ENCODE measurements around the gene UVRAG. TPM values are rescaled to one million over a fixed set of nuclear protein-coding genes. Genes with fewer than 3 reads are reported as not detected.

UVRAG gene
- total RNA-seq, 2 experiments from 2014 or later: 16.5 to 19.5 TPM

DNA sequence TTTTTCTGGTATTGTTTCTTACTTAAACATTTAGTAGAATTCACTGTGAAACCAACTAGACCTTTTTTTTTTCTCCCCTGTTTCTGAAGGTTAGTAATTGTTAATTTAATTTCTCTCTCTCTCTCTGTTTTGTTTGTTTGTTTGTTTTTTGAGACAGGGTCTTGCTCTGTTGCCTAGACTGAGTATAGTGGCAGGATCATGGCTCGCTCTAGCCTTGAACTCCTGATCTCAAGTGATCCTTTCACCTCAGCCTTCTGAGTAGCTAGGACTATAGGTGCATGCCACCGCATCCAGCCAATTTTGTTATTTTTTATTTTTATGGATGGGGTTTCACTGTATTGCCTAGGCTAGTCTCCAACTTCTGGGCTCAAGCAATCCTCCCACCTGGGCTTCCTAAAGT lies 165.0 kb downstream of the UVRAG start:
- H3K36me3 ChIP-seq (ENCODE audit: insufficient read depth, low read length): peaks cover 10% of the 10 kb centered on the region
- no peak overlapping the region for H3K27ac Mint-ChIP-seq
- H3K36me3 Mint-ChIP-seq (ENCODE audit: low read depth): peaks cover 46% of the 10 kb centered on the region
- no peaks in the 10 kb centered on the region for H3K4me1 ChIP-seq (ENCODE audit: insufficient read depth, low read length)
- H3K9me3 Mint-ChIP-seq: no peaks in the 10 kb centered on the region
- no peak for TF ChIP-seq CTCF (IDR thresholded peaks at IDR 0.05)
- no peaks in the 10 kb centered on the region for H3K27me3 ChIP-seq (ENCODE audit: control insufficient read depth in 1 of 2, insufficient read depth in 2 of 2, low read length in 2 of 2)
- intact Hi-C loops (cut with DNase I, micrococcal nuclease): no loop called here
- no peaks in the 10 kb centered on the region for H3K9me3 ChIP-seq (ENCODE audit: control insufficient read depth in 1 of 2, insufficient read depth in 1 of 2, low read length in 2 of 2)
- no peaks in the 10 kb centered on the region for H3K27me3 Mint-ChIP-seq
- CTCF ChIA-PET: no interaction called here
- peaks cover 33% of the 10 kb centered on the region for H3K4me1 Mint-ChIP-seq (ENCODE audit: low read depth)
- no peak for DNase-seq
- POLR2A ChIA-PET: no interaction called here
- H3K4me3 ChIP-seq (ENCODE audit: low read length): no peak overlapping the region
- no peak for ATAC-seq (ENCODE audit: poor library complexity)
- H3K4me3 Mint-ChIP-seq: no peak overlapping the region
- no peak overlapping the region for H3K27ac ChIP-seq (ENCODE audit: low read depth in 1 of 2, low read length in 2 of 2)

- no peaks in the 10 kb centered on the region for H3K9me3 Mint-ChIP-seq
- Histone ChIP-seq H3K4me1 (ENCODE audit: insufficient read depth, low read length) (no peaks in the 10 kb centered on the region), H3K9me3 (ENCODE audit: control insufficient read depth in 1 of 2, insufficient read depth in 1 of 2, low read length in 2 of 2) (no peaks in the 10 kb centered on the region), H3K4me3 (ENCODE audit: low read length) (no peak overlapping the region), H3K36me3 (ENCODE audit: insufficient read depth, low read length) (peaks cover 10% of the 10 kb centered on the region), H3K27me3 (ENCODE audit: control insufficient read depth in 1 of 2, insufficient read depth in 2 of 2, low read length in 2 of 2) (no peaks in the 10 kb centered on the region), H3K27ac (ENCODE audit: low read depth in 1 of 2, low read length in 2 of 2) (no peak overlapping the region)
- H3K4me3 Mint-ChIP-seq: no peak overlapping the region
- no peaks in the 10 kb centered on the region for H3K27me3 Mint-ChIP-seq
- DNase-seq (no peak), ATAC-seq (ENCODE audit: poor library complexity) (no peak)
- peaks cover 49% of the 10 kb centered on the region for H3K36me3 Mint-ChIP-seq (ENCODE audit: low read depth)
- ChIA-PET POLR2A (no interaction called here), CTCF (no interaction called here)
- no peak for TF ChIP-seq CTCF (IDR thresholded peaks at IDR 0.05)
- no peak overlapping the region for H3K27ac Mint-ChIP-seq
- intact Hi-C loops (cut with DNase I, micrococcal nuclease): no loop called here
- H3K4me1 Mint-ChIP-seq (ENCODE audit: low read depth): peaks cover 28% of the 10 kb centered on the region
Observed at GRCh38 chr11:75981546-75981945, 166.5 kb downstream of the UVRAG start.

- H3K4me1 ChIP-seq (ENCODE audit: insufficient read depth, low read length): no peaks in the 10 kb centered on the region
- peaks cover 10% of the 10 kb centered on the region for H3K36me3 ChIP-seq (ENCODE audit: insufficient read depth, low read length)
- ChIA-PET CTCF (no interaction called here), POLR2A (no interaction called here)
- H3K9me3 Mint-ChIP-seq: no peaks in the 10 kb centered on the region
- H3K27me3 ChIP-seq (ENCODE audit: control insufficient read depth in 1 of 2, insufficient read depth in 2 of 2, low read length in 2 of 2): no peaks in the 10 kb centered on the region
- no peaks in the 10 kb centered on the region for H3K9me3 ChIP-seq (ENCODE audit: control insufficient read depth in 1 of 2, insufficient read depth in 1 of 2, low read length in 2 of 2)
- H3K27ac ChIP-seq (ENCODE audit: low read depth in 1 of 2, low read length in 2 of 2): no peak overlapping the region
- no peak for DNase-seq
- intact Hi-C loops (cut with DNase I, micrococcal nuclease): no loop called here
- no peak for TF ChIP-seq CTCF (IDR thresholded peaks at IDR 0.05)
- H3K36me3 Mint-ChIP-seq (ENCODE audit: low read depth): peaks cover 56% of the 10 kb centered on the region
- H3K27me3 Mint-ChIP-seq: no peaks in the 10 kb centered on the region
- no peak overlapping the region for H3K4me3 Mint-ChIP-seq
- peaks cover 22% of the 10 kb centered on the region for H3K4me1 Mint-ChIP-seq (ENCODE audit: low read depth)
- H3K27ac Mint-ChIP-seq: no peak overlapping the region
- no peak for ATAC-seq (ENCODE audit: poor library complexity)
- no peak overlapping the region for H3K4me3 ChIP-seq (ENCODE audit: low read length)
Observed at GRCh38 chr11:75982309-75982708, 167.3 kb downstream of the UVRAG start.

Data from CD4-positive, alpha-beta T cell (primary cell).